M059J (cell line): ENCODE measurements around the gene AOPEP. TPM values are rescaled to one million over a fixed set of nuclear protein-coding genes. Genes with fewer than 3 reads are reported as not detected.

ENCODE experiments used
- DNase-seq: peaks from one replicate; pipeline ENCODE4 v3.0.0-alpha.2; 2012; ENCODE audit warnings: low read depth
- total RNA-seq: library from RNA; depleted of rRNA; stranded (reverse); fragments of >200 nt; shearing (Covaris generic); gene quantifications from 2 replicates; pipeline ENCODE4 v1.2.3, GENCODE V29; 2014

AOPEP gene
- total RNA-seq, 1 experiment from 2014 or later, result 120 TPM

- no peak for DNase-seq
Measured at GRCh38 chr9:95110921-95111525, 384.5 kb downstream of the AOPEP start.

- no peak for DNase-seq
Measured at GRCh38 chr9:95111716-95112115, 385.2 kb downstream of the AOPEP start.

- DNase-seq, result no peak
Measured at GRCh38 chr9:95112436-95113280, 386.2 kb downstream of the AOPEP start.

GRCh38 chr9:95115104-95115503, 388.6 kb downstream of the AOPEP start:
- no peak for DNase-seq

- no peak for DNase-seq
Measured at GRCh38 chr9:95116002-95116807, 389.7 kb downstream of the AOPEP start.

GRCh38 chr9:95116808-95117204, 390.3 kb downstream of the AOPEP start:
- no peak for DNase-seq

GRCh38 chr9:95118596-95118995, 392.1 kb downstream of the AOPEP start:
- no peak for DNase-seq

GRCh38 chr9:95120781-95121370, 394.4 kb downstream of the AOPEP start:
- DNase-seq, result no peak

GRCh38 chr9:95124582-95125367, 398.3 kb downstream of the AOPEP start:
- no peak for DNase-seq

- no peak for DNase-seq
Measured at GRCh38 chr9:95125652-95126051, 399.2 kb downstream of the AOPEP start.

- DNase-seq, result no peak
Measured at GRCh38 chr9:95126739-95127138, 400.2 kb downstream of the AOPEP start.

GRCh38 chr9:95127249-95128176, 401.0 kb downstream of the AOPEP start:
- peak; percentile 82 for DNase-seq

GRCh38 chr9:95128177-95128524, 401.7 kb downstream of the AOPEP start:
- no peak for DNase-seq

GRCh38 chr9:95129476-95130291, 403.2 kb downstream of the AOPEP start:
- no peak for DNase-seq

GRCh38 chr9:95130484-95130883, 404.0 kb downstream of the AOPEP start:
- no peak for DNase-seq

- peak; percentile 63 for DNase-seq
Measured at GRCh38 chr9:95131023-95131943, 404.8 kb downstream of the AOPEP start.

GRCh38 chr9:95132366-95133324, 406.1 kb downstream of the AOPEP start:
- DNase-seq, result no peak
